ENCODE measurements around the gene GAS7. TPM values are rescaled to one million over a fixed set of nuclear protein-coding genes. Genes with fewer than 3 reads are reported as not detected.

The GAS7 gene
- total RNA-seq, 1 experiment from 2014 or later: 0.02 TPM

DNA sequence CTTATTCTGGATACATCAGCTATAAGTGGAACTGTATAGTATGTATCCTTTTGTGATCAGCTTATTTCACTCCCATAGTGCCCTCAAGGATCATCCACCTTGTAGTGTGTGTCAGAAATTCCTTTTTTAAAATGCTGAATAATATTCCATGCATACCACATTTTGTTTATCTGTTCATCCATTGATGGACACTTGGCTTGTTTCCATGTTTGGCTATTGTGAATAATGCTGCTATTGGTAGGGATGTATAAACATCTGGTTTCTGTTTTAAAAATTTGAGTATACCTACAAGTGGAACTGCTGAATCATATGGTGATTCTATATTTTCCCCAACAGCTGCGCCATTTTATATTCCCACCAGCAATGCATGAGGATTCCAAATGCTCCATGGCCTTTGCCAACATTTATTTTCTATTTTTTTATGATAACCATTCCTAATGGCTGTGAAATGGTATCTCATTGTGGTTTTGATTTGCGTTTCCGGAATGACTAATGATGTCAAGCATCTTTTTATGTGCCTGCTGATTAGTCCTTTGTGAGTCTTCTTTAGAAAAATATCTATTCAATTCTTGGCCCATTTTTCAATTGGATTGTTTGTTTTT is 304.9 kb downstream of the GAS7 start:
- DNase-seq (ENCODE audit: low read depth): peak; percentile 80

DNA sequence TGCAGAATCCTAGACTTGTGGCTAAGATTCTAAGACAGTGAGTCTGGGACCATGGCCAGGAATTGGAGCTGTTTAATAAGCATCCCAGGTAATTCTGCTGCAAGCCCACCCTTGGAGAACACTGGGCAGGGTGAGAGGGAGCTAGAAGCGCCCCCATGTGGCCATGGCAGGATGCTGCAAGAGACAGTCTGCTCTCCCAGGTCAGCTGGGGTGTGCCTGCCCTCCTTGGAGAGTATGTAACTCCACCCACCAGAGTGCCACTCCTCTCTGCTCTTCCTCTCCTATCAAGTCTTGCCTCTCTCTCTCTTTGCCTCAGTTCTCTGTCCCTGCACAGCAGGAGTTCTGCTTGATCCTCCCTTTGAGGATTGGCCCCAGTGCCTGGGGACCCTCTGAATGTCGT is 308.3 kb downstream of the GAS7 start:
- DNase-seq (ENCODE audit: low read depth): peak; percentile 34

DNA sequence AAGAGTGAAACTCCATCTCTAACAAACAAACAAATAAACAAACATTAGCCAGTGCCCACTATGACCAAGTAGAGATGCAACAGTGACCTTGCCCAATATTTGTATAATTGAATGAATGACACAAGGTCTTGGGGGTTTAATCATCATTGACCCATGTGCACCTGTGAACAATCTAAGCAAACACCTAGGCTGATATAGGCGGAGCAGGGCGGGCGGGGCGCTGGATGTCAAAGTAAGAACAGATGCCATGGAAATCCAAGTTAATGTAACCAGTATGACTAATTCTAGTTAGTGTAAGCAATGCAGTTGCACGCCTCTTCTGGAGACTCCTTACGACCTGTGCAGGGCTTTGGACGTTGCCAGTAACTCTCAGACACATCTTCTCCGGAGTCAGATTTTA is 310.9 kb downstream of the GAS7 start:
- DNase-seq (ENCODE audit: low read depth): peak; percentile 34

DNA sequence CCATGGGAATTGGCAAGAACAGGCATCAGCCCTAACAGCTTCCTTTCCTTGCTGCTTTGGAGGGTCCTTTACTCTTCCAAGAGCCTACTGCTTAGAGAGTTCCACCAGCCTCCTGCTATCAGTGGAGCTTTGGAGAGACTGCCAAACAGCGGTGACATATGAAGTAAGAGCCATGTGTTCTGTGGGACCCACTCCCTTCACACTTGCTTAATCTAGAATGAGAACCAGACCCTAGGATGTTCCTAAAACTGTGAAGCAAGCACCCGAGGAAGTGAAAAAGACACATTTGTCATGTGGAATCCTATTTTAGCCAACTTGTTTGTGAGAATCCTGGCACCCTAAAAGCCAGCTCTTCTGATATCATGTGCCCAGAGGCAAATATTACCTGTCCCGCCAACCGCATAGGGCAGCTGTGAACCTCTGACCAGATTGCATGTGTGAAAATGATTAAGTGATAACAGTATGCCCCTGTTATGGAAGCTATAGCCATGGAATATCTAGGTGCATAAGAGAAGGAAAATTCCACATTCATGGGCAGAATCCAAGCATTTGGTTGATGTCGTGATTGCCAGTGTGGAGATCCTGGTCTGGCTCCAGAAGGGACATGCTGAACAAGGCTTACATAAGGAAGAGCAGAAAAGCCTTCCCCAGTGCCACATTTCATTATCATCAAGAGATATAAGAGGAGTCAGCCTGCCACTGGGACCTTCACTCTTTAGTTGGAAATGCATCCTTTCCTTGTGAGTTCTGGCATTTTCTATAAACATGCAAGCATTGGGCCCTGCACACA is 312.1 kb downstream of the GAS7 start:
- DNase-seq (ENCODE audit: low read depth): no peak

DNA sequence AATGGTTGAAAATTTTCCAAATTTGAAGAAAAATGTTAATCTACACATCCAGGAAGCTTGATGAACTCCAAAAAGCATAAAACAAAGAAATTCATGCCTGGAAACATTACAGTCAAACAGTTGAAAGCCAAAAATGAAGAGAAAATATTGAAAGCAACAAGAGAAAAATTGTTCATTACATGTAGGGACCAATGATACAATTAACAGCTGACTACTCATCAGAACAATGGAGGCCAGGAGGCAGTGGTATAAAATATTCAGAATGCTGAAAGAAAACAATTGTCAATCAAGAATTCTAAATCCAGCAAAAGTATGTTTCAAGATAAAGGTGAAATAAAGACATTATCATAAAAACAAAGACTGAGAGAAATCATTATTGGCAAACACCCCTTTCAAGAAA is 315.0 kb downstream of the GAS7 start:
- DNase-seq (ENCODE audit: low read depth): no peak

DNA sequence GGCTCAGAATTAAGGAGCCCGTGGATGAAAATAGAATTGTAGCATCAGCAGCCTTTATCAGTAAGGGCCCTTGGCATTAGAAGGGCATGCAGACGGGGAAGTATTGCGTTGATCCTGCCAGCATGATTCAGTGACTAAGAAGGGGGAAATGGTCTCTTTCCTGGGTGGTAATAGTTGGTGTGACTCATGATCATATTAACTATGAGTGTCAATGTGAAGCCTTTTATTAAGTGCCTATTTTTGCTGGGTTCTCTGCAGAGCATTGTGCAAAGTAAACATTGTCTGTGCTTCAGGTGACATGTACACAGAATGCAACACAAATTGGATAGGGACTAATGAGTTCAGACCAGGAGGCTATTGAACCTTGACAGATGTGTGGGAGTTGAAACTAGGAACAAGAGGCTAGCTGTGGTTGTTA is 317.8 kb downstream of the GAS7 start:
- peak; percentile 81 for DNase-seq (ENCODE audit: low read depth)

DNA sequence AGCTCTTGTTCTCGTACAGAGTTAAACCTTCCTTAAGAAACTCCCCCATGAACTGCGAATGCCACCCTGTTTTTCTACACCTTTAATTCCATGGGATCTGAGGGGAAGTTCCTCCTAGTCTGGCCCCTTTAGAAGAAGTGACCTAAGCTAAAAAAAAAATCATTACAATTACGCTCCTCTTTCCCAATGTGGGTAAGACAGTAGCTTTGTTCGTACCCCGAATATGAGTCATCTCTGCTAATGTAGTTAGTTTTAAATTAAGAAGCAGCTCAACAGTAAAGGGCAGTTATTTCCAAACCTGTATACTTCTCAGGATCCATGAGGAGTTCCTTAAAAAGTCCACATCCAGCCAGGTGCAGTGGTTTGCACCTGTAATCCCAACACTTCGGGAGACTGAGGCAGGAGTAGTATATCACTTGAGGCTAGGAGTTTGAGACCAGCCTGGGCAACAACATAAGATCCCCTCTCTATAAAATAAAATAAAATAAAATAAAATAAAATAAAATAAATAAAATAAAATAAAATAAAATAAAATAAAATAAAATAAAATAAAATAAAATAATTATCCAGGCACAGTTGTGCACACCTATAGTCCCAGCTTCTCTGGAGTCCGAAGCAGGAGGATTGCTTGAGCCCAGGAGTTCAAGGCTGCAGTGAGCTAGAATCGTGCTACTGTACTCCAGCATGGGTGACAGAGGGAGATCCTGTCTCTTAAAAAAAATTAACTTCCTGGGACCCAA is 319.4 kb downstream of the GAS7 start:
- DNase-seq (ENCODE audit: low read depth): peak; percentile 54

DNA sequence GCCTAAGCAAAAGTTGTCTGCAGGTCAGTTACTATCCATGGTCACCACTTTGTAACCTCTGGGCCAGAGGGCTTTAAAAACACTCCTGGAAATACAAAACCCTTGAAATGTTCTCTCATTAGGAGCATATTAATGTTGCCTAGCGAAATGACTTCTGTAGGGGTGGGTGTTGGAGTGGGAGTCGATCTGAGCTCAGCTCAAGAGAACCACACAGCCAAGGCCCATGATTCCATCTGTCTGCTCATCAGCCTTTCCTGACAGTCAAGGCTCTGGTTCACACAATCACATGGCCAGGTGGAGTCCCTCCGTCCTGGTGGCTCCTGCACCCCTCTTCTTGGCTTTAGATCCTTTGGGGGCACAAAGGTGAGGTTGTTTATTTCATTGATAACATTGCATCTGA is 320.1 kb downstream of the GAS7 start:
- no peak for DNase-seq (ENCODE audit: low read depth)

DNA sequence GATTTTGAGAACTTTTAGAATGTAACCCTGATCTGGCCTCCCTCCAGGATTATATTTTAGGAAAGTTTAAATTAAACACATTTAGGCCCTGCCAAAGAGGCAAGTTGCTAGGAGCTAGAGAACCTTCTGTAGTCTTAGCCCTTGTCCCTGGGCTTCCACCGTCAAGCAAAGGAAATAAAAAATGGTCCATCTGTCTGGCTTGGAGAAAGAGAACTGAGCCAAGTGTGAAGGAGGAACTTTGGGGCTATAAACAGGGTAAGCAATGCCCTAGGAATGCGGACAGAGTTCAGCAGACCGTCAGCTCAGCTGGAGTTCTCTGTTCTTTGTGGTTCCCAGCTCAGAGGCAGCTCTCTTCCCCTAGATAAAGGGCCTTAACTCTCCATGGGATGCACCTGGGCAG is 323.0 kb downstream of the GAS7 start:
- DNase-seq (ENCODE audit: low read depth): peak; percentile 71

DNA sequence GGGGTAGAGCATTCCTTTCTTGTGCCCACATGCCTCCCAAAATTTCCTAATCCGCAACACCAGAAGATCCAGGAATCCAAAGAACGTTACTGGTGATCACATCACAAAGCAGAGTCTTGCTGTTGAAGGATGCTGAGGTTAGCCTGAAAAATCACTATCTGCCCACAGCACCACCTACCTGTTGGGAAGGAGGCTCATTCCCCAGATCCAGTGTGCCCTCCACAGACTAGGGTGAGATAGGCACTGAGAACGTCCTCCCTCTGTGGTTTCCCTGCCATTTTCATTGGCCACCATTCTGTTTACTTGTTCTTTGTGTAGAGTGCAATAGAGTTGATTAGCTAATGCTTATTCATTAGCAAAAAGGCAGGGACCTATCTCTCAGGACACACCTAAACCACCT is 323.7 kb downstream of the GAS7 start:
- no peak for DNase-seq (ENCODE audit: low read depth)

DNA sequence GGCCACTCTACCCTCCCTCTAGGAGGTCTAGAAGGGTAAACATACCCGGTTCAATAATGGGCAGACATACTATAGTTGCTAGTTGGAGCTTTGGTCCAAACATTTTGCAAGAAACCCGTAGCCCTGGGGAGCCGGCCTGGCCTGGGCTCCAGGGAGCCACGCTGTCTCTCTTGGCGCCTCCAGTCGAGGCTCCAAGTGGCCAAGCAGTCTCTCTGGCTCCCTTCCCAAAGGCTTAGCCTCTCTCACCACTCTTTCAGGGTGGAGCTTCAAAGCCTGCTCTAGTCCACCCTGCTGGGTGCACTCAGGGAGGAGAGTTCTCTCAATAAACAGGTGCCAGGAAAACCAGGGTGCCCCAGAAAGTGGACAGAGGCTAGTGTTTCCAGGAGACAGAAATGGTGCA is 325.6 kb downstream of the GAS7 start:
- peak; percentile 3 for DNase-seq (ENCODE audit: low read depth)

DNA sequence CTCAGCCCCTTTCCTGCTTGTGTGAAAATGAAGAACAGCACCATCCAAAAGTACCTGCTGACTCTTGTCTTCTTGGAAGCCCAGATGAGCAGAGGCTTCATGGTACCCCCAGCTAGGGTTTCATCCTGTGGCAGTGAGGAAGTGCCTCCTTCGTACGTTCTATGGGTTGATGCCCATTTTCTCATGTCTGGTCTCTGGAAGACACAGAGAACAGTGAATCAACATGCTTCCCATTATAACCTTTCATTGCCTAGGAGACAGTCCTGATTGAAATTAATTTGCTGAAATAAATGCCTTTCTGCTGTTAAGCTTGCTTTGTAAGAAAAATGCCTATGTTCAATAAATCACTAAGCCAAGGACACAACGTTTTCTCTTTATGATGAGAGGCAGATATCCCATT is 329.9 kb downstream of the GAS7 start:
- no peak for DNase-seq (ENCODE audit: low read depth)

DNA sequence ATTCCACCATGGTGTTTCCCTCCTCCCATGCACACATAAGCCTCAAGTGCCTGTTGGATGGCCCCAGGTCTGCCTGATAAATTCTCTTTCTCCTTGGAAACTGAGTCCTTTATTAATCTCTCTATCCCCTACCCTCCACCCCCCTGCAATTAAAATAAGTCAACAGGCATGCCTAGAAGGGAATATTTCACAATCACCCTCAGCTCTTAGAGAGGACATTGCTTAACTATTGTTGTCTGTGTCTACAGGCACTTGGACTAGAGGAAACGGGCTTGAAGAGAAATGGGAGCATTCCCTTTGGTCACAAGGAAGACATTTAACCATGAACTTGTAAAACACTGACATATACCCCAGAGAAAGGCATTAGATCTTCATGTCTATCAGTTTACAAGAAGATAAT is 332.8 kb downstream of the GAS7 start:
- no peak for DNase-seq (ENCODE audit: low read depth)

DNA sequence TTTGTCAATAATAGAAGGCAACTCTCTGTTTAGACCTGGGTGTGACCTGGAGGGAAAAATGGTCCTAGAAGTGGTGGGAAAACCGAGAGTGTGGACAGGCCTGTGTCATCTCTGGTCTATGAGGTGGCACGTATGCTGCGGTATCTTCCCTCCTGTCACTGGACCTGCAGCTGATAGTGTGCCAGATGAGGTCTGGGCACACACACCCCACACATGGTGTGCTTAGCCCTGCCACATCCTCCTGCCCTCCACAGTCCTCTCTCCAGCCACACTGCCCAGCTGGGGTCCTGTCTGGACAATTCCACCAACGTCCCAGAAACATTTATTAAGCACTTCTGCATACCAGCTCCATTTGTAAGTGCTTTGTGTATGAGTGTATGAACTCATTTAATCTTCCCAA is 335.5 kb downstream of the GAS7 start:
- DNase-seq (ENCODE audit: low read depth): no peak

DNA sequence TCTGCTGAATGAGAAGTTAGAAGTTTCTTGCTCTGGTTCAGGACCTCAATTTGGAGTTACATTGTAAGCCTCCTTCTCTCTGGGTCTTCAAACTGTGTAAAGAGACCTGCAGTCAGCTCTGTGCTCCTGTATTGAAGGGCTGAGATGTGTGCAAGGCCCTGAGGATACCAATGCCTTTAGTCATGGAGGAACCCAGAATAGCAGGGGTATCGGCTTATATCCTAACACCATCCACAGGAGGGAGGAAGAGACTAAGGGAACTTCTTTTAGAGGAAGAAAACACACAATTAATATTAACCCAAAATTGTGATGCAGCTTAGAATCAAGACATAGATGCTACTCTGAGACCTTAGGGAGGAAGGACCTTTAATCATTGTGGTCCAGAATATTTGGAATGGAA is 336.2 kb downstream of the GAS7 start:
- DNase-seq (ENCODE audit: low read depth): no peak

DNA sequence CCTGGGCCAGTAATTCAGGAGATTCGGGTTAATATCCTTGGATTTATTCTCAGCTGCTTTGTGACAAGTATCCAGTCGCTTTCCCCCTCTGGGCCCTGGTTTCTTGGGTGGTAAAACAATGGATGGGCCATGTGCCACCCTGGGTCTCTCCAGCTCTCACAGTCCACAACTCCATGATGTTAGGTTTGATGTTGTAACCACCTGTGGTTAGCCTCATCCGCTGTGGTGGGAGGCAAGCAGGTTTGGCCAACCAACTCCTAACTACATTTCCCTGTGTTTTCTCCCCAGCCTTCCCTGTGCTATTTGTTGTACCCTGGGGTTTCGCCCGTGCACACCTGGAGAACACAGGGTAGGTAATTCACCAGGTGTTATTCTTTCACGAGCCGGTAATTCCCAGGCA is 337.6 kb downstream of the GAS7 start:
- DNase-seq (ENCODE audit: low read depth): no peak

Other genes starting within 250 kb of the GAS7 start
- 0.02 TPM in 1 of 2 replicates, not detected in the other for gene MYH13, start 174.4 kb upstream of the GAS7 start, total RNA-seq (2014; rRNA removed; shearing (Covaris generic))
- gene MYH8, start 223.3 kb upstream of the GAS7 start, total RNA-seq (2014; rRNA removed; shearing (Covaris generic)): not detected in 2 replicates